Panc1 (cell line): ENCODE results near the gene EMX2.

Source experiments
- CTCF ChIP-seq: fragments of 450-650 bp; IDR thresholded peaks from 2 replicates; pipeline ENCODE4 v1.5.1; 2017; ENCODE audit warnings: mild to moderate bottlenecking
- POLR2AphosphoS5 ChIP-seq: IDR thresholded peaks from 2 replicates; pipeline ENCODE4 v1.6.1; 2012; ENCODE audit warnings: mild to moderate bottlenecking, low read depth, low read length, moderate library complexity
- REST ChIP-seq, 2 experiments: IDR thresholded peaks; 2 replicates each; pipeline ENCODE4 v1.6.1; 2011 to 2012; ENCODE audit warnings: low read depth in 2 of 2, control low read depth in 1 of 2, low read length in 1 of 2, mild to moderate bottlenecking in 1 of 2, moderate library complexity in 1 of 2; ENCODE audit not compliant: insufficient read depth in 1 of 2

DNA sequence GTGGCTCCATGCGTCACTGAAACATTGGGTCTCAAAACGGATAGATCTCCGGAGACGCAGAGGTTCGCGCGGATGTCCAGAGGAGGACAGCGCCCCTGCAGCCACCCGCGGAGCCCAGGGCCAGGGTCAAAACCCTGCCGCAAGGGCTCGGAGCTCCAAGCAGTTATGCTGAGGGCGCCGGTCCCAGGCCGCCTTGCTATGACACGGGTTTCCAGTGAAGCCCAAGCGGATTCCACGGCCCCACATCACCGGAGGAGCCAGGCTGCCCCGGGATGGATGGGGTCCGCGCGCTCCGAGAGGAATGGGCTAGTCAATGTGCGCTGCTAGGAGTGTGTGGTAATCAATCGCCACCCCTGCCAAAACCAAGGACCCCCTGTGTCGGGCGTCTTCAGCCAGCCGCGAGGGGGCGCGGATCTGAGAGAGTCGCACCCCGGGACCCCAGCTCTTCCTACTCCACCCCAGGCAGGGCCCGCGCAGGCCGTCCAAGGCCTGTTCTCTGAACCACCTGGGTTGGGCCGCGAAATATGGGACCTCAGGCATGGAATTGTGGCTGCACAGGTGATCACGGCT lies 5.6 kb upstream of the EMX2 start:
- TF ChIP-seq CTCF, result no peak
- TF ChIP-seq REST (IDR thresholded peaks at IDR 0.05; ENCODE audit: insufficient read depth in 1 of 2, low read depth in 2 of 2, low read length in 1 of 2), result no peak
- TF ChIP-seq POLR2AphosphoS5, result no peak
